ENCODE data around the gene HRH2. TPM values are rescaled to one million over a fixed set of nuclear protein-coding genes. Genes with fewer than 3 reads are reported as not detected.

The HRH2 gene
- total RNA-seq, 1 donor from 2014 or later = 5.7 TPM

DNA sequence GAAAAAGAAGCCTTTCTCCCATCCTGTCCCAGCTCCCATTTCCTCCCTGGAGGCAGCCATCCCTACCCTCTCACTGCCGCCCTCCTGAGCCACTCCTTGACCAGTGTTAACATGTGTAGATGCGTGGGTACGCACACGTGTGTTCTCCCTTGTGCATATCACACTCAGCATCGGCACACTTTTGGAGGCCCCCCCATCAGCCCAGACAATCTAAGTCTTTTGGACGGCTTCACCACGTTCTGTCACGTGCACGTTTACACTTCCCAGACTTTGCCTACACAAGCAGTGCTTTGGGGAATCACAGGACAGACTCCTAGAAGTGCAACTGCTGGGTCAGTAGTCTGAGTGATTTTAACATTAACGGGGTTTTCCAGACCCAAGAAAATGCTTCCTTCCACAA, 18.0 kb downstream of the HRH2 start:
- DNase-seq (ENCODE audit: low spot score) = no peak

DNA sequence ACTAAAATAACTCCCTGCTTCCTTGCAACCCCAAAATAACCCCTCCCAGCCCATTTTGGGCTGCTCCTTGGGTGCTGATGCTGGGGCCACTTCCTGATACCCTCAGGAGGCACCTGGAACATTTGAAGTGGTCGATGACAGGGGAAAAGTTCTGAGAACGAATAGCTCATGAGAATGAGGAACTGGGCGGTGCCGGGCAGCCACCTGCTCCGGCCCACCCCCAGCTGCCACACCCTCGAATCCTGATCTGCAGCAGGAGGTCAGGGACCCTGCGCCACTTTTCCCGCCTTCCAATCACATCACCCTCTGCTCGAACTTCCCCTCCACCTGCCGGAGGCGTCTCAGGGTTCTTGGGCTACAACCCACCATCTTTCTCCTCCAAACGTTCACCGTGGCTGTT, 19.7 kb downstream of the HRH2 start:
- no peak for DNase-seq (ENCODE audit: low spot score)

DNA sequence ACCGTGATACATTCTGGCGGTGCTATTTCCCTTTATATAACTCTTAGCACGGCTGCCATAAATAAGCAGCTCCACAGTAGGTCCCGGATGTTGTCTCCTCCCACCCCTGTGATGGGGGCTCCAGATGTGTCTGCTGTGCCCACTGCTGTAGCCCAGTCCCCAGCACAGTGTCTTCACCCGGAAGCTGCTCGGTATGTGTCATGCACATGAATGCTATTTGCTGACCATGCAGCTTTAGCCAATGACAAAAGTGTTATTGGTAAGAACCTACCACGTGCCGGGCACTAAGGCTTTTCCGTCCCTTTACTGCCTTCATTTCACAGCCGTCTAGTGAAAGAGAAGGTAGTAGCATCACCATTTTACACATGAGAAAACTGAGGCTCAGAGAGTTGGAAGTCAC, 20.2 kb downstream of the HRH2 start:
- no peak for DNase-seq (ENCODE audit: low spot score)

DNA sequence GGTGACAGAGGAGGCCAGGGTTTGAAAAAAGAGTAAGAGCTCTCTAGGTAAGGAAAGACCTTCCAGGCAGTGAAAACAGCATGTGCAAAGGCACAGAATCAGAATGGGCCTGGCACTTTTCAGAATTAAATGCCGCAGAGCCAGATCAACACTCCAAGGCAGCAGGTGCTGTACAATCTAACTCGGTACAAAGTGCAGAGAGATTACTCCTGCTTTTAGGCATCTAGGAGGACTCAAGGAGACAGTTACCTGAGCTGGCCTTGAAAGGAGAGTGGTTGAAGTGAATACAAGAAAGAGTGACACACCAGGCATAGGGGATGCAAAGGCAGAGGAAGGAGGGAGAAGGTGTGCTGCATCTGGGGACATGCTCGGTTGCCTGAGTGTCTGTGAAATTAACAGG, 21.5 kb downstream of the HRH2 start:
- no peak for DNase-seq (ENCODE audit: low spot score)

DNA sequence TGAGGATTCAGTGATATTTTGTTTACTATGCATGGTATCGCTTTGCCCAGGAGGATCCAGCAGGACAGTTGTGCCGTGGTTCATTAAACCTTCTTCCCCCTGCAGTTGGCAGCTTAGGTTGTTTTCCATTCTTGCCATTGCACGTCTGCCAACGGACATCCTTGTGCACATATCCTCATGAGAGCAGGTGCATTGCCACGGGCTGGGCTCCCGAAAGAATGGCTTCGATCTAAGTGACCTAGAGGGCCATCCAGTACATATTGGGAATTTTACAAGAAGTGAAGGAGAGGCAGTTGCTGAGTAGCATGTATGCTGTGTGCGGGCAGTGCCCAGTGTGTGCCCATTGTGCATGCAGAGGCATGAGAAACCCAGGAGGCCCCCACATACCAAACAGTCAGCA, 22.1 kb downstream of the HRH2 start:
- no peak for DNase-seq (ENCODE audit: low spot score)

DNA sequence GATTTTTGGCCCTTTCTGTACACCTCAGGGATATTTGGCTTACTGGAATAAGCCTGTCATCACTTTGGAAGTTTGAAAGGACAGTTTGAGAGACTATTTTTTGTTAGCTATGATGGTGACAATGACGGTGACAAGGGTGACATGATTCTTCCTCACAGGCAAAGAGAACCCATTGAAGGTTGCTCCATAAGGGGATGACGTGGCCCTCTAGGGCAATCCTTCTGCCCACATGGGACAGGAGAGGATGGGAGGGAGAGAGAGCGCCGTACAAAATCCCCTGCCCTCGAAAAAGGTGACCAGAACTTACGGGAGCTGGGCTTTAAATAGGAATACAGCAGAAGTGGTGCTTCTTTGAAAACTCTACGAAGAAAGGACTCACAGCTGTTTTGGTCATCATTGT, 22.6 kb downstream of the HRH2 start:
- DNase-seq (ENCODE audit: low spot score) = no peak

DNA sequence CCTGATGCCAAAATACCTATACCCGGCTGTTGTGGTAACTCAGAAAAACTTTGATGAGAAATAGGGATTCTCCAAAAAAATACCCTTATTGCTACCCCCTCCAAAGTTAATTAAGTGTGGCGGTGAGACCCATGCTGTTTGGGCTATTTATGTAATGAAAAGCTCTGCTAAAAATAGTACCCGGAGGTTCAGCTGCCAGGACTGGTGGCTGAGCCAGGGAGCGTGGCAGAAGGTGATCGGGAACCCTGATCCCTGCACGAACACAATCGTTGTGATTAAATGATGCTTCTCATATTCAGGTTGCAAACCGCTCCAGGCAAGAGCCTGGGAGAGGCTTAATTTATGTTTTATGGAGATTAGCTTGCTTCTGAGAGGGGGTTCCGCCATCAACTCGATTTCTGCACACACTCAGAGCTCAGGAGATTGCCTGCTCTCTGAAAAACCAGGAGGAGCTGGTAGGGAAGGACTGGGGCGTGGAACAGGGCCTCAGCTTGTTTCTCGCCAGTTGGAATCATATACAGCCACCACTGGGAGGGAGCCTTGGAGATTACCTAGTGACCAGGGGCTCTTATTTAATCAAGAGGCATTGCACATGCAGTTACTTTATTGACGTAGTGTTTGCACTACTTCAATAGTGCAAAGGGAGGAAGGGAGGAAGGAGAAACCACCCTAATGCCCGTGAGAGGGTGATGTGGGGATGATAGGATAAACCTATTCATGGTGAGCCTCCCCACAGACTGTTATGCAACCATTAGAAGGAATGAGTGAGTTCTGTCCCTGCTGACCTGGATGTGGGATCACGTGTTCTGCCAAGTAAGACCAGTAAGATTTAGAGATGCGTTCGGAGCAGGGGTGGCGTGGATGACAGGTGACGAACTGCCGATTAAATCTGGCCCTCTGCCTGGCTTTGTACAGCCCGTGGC, 23.4 kb downstream of the HRH2 start:
- no peak for DNase-seq (ENCODE audit: low spot score)

DNA sequence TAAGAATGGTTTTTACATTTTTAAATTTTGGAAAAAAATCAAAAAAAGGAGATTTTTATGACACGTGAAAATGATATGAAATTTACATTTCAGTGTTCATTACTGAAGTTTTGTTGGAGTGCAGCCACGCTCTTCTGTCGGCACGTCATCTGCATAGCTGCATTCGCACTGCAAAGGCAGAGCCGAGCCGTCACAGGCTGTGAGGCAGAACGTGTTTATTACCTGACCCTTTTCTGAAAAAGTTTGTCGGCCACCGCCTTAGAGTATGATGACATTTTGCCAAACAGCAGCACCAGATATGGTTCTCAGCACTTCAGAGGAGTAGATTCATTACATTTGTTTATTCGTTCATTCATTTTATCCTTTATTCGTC, 24.1 kb downstream of the HRH2 start:
- no peak for DNase-seq (ENCODE audit: low spot score)

DNA sequence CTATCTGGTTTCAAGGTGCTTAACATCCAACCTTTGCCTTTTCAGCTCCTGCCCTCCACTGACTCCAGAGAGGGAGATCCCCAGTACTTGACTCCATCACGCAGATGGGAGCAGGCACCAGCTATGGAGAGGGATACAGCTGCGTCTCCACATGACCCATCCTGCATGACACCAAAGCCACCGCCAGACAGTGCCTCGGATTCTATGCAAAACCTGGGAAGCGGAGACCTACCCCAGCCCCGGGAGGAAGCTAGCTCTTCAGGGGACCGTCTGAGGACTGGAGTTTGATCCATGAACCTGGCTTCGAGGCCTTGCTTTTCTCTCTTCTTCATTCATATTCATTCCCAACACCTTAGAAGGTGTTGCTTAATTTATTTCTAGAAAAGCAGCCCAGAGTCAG, 24.8 kb downstream of the HRH2 start:
- DNase-seq (ENCODE audit: low spot score) = no peak

DNA sequence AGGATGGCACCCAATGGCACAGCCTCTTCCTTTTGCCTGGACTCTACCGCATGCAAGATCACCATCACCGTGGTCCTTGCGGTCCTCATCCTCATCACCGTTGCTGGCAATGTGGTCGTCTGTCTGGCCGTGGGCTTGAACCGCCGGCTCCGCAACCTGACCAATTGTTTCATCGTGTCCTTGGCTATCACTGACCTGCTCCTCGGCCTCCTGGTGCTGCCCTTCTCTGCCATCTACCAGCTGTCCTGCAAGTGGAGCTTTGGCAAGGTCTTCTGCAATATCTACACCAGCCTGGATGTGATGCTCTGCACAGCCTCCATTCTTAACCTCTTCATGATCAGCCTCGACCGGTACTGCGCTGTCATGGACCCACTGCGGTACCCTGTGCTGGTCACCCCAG, 25.4 kb downstream of the HRH2 start:
- no peak for DNase-seq (ENCODE audit: low spot score)

DNA sequence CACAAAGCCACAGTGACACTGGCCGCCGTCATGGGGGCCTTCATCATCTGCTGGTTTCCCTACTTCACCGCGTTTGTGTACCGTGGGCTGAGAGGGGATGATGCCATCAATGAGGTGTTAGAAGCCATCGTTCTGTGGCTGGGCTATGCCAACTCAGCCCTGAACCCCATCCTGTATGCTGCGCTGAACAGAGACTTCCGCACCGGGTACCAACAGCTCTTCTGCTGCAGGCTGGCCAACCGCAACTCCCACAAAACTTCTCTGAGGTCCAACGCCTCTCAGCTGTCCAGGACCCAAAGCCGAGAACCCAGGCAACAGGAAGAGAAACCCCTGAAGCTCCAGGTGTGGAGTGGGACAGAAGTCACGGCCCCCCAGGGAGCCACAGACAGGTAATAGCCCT, 26.1 kb downstream of the HRH2 start:
- no peak for DNase-seq (ENCODE audit: low spot score)

DNA sequence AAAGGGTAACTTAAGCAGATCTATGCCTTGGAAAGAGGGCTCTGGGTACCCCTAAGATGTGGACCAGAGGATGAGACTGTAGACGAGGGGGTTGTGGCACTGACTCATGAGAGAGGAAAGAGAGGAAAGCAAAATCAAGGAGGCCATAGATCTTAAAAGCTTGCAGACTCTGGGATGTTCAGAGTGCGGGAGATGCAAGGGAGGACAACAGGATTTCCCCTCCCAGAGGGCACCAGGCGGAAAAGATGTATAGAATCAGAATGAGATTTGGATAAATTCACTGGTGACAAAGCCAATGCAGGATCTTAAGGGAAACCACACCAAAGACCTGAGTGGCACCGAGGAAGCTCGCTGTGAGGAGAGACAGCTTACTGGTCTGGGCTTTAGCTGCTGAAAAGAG, 27.1 kb downstream of the HRH2 start:
- DNase-seq (ENCODE audit: low spot score) = no peak

DNA sequence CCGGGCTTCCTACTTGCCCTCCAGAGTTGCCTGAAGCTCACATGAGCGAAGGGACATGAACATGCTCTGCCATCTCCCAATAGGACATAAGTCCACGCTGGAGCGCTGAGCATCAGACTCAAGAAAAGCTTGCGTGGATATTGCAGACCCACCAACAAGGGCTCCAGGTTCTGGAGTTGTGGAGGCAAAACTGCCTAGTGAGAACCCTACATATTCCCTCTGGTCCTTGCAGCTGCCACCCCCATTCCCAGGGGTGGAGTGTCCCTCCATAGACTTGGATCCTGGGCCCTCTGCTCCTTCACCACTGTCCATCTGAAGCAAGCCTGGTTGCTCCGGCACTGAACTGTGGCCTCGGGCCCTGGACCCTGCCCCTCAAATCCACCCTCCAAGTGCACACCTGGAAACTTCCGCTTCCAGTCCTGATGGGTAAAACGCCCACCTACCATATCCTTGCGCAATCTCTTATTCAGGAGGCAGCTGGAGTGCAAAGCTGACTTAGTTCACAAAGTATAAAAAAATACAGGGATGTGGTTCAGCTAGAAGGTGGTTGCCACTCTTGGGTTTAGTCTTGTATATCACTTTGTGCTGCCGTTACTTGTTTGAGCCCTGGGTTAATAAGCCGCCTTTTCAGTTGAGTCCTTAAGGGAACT, 28.0 kb downstream of the HRH2 start:
- no peak for DNase-seq (ENCODE audit: low spot score)

DNA sequence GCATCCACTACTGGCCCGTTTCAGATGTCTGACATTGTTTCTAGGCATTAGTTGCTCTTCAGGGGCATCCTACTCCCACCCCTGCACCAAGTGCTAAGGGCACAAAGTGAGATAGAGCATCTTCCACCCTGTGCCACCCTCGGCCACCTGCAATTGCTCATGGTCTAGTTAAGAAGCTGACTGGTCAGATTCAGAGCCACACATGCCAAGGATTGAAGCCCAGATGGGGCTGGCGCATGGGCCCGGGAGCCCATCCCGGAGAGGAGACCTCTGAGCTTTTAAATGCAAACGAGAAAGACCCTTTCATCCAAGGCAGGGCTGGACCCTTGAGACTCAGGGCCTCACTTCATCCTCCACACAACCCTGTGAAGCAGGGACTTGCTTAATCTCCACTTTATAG, 28.5 kb downstream of the HRH2 start:
- DNase-seq (ENCODE audit: low spot score) = no peak

DNA sequence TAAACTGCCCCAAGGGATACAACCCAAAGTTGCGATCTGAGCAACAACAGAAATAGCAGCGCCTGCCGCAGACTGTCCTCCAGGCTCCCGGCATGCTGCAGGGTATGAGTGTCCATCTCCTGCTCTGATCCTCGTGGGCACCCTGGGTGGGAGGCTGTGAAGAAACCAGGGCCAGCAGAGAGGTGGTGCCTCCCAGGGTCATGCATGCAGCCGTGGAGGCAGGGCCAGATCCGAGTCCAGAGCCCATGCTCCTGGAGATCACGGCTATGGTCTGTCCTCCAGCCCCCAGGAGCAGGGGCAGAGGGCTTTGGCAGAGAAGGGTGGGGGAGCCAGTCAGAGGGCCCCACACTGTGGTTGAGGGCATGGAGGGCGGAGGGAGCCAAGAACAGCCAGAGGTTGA, 29.0 kb downstream of the HRH2 start:
- DNase-seq (ENCODE audit: low spot score) = no peak

DNA sequence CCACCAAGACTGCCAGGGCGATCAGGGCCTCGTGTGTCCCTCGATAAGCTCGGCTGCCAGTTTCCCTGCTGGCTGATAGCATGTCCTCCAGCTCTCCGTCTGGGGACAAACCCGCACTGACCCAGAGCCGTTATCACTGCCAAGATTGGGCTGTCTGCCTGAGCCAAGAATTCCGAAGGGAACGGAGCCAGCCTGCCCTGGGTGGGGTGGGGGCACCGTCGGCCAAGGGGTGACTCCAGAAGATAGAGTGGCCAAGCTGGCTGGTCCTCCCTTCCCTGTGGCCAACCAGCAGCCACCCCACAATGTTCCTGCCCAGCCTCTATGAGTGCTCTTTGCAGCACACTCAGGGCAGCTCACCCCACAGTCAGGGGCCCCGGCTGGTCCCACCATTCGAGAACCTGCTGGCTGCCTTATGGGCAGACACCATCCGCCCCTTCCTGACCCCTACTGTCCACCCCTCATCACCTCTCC, 29.4 kb downstream of the HRH2 start:
- peak; percentile 59 for DNase-seq (ENCODE audit: low spot score)

DNA sequence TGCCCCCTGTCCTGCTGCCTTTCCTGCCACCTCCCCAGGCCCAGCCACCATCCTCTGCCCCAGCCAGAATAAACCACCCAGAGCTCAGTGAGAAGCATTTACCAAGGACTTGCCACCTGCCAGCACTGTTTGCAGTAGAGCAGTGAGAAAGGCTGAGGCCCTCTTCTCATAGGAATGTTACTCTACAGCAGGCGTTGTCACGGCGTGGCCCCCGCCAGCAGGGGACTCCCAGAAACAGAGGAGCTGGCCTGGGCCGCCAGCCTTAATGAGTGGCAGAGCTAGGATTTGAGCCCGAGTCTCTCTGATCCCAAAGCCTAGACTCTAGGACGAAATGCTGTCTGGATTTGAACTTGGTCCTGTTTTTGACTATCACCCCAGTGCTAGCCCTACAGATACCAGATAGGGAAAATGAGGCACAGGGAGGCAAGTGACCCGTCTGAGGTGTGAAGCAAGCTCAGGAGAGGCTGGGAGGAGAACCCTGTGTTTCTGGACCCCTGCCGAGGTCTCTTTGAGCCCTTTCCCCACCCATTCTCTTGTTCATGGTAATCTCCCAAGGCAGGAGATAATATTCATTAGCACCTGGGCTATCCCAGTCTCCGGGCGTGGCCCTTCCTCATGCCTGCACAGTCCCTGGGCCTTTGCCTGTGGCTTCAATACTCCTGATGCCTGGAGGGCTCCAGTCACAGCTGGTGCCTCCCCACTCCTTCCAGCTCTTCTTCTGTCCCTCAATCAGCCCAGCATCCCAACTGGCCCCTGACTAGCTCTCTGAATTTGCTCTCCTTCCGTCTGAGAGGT, 30.7 kb downstream of the HRH2 start:
- no peak for DNase-seq (ENCODE audit: low spot score)

DNA sequence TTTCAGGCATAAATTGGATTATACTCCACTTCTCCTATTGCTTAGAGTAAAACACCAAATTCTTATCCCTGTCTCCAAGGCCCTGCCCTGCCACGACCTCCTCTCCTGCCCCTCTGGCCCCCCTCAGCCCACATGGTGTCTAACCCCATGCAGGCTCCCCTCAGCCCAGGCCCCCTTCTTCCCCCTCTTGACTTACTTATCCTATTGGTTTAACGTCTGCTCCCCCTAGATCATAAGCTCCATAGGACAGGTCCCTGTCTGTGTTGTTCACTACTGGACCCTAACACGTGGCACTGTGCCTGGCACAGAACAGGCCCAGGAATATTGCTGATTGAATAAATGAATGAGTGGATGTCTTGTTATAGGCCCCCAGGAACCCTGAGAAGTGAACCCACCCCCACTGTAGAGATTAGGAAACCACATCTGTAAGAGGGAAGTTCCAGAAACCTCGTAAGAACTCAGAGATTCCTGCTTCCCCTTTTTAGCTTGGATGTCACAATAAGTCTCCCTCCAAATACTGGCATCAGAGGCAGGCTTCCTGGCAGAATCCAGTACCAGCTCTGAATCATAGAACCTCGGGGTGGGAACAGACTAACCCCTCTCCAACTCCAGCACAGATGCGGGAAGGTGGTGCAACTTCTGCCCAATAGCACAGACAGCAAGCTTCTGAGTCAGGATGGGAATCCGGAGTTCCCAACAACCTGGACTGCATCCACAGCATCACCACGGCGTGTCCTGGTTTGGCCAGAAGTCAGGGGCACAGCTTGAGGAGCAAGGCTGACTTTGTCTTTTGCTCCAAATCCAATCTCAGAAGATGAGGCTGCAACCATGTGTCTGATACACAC, 31.5 kb downstream of the HRH2 start:
- DNase-seq (ENCODE audit: low spot score) = no peak

DNA sequence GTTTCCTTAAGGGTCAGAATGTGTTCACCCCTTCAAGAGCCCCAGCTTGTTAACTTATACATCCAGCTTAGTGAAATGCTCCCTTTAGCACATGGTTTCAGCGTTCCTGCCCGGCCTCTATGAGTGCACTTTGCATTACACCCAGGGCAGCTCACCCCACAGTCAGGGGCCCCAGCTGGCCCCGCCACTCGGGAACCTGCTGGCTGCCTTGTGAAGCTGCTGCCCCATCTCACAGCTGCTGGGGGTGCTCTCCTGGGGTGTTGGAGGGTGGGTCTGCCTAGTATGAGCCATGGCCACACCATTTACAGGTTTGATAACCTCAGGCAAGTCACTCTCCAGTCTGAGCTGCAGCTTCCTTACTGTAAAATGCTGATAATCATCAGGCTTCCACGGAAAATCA, 32.2 kb downstream of the HRH2 start:
- DNase-seq (ENCODE audit: low spot score) = no peak

DNA sequence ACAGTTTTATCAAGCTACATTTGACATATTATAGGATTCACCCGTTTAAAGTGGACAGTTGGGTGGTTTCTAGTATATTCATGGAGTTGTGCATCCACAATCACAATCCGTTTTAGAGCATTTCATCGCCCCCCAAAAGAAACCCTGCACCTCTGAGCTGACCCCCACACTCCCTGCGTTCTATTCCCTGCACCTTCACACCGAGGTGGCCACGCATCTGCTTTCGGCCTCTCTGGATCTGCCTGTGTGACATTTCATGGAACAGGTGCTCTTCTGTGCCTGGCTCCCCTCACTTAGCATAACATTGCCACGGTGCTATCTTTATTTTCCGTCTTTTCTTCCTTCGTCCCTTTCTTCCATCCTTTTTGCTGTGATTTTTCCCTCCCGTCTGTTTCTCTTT, 32.7 kb downstream of the HRH2 start:
- DNase-seq (ENCODE audit: low spot score) = no peak

DNA sequence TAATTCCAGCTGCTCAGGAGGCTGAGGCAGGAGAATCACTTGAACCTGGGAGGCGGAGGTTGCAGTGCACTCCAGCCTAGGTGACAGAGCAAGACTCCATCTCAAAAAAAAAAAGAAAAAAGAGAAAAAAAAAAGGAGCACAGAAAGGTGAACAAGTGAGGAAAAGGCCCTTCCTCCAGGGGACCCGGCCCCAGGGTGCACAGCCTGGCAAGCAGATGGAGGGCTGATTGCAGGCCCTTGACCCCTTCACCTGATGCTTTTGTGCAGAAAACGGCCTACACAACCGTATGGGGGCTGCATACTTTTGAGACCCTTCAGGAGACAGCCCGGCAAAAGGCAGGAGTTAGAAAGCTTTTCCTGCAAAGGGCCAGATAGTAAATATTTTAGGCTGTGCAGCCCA, 33.9 kb downstream of the HRH2 start:
- no peak for DNase-seq (ENCODE audit: low spot score)
